ENCODE measurements around the gene DHRS9. TPM values are rescaled to one million over a fixed set of nuclear protein-coding genes. Genes with fewer than 3 reads are reported as not detected.

Gene DHRS9
- total and polyA plus RNA-seq, 2 donors (not counting 1 experiment from before 2014, with no cell fraction given) = 0.25 to 0.94 TPM

DNA sequence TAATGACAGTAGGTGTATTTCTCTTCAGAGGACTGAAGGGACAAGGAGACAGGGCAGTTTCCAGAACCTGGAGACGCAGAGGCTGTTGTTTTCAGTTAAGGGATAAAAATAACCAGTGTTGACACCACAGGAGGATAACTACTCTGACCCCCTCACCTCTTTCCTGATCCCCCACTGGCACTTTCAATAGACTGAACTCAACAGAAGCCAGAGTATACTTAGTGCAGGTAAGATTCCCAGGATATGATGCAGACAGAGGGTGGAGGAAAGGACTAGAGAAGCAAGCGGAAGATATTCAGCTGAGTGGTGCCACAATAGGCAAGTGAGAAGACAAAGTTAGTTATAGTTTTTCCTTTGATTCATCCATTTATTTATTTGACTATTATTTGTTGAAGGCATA is 19.8 kb downstream of the DHRS9 start:
- ATAC-seq (ENCODE audit: low read depth) = no peak
- TF ChIP-seq EZH2 (IDR thresholded peaks at IDR 0.05; ENCODE audit: borderline replicate concordance, insufficient read depth, low read depth, low read length, poor library complexity, severe bottlenecking) = no peak
- TF ChIP-seq, protein P1, sequence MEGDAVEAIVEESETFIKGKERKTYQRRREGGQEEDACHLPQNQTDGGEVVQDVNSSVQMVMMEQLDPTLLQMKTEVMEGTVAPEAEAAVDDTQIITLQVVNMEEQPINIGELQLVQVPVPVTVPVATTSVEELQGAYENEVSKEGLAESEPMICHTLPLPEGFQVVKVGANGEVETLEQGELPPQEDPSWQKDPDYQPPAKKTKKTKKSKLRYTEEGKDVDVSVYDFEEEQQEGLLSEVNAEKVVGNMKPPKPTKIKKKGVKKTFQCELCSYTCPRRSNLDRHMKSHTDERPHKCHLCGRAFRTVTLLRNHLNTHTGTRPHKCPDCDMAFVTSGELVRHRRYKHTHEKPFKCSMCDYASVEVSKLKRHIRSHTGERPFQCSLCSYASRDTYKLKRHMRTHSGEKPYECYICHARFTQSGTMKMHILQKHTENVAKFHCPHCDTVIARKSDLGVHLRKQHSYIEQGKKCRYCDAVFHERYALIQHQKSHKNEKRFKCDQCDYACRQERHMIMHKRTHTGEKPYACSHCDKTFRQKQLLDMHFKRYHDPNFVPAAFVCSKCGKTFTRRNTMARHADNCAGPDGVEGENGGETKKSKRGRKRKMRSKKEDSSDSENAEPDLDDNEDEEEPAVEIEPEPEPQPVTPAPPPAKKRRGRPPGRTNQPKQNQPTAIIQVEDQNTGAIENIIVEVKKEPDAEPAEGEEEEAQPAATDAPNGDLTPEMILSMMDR (IDR thresholded peaks at IDR 0.05) = no peak
- intact Hi-C loops (cut with micrococcal nuclease) = no loop called here
- ChIA-PET CTCF (no interaction called here), POLR2A (no interaction called here)
- no peaks in the 10 kb centered on the region for H3K9me3 Mint-ChIP-seq (ENCODE audit: insufficient read depth)
- H3K4me3 Mint-ChIP-seq = no peak overlapping the region
- no CpG with 5 or more reads among the region's 2 CpGs for WGBS (ENCODE audit: insufficient coverage)
- H3K4me1 Mint-ChIP-seq = peaks cover 8% of the 10 kb centered on the region
- Histone ChIP-seq H3K27me3 (replicated peaks in 1 of 4; ENCODE audit: control extremely low read depth in 1 of 4, control insufficient read depth in 3 of 4, insufficient read depth in 4 of 4, low read length in 3 of 4) (no peaks in the 10 kb centered on the region), H3K4me3 (ENCODE audit: control extremely low read depth in 1 of 5, extremely low read depth in 1 of 5, insufficient read depth in 1 of 5, low read depth in 2 of 5, low read length in 4 of 5) (no peak overlapping the region), H3K9me3 (ENCODE audit: control extremely low read depth in 1 of 3, control insufficient read depth in 2 of 3, insufficient read depth in 1 of 3, low read length in 2 of 3) (no peaks in the 10 kb centered on the region), H3K36me3 (replicated peaks in 1 of 2; ENCODE audit: control extremely low read depth in 1 of 2, control insufficient read depth in 1 of 2, extremely low read depth in 1 of 2, insufficient read depth in 2 of 2, low read length in 1 of 2) (no peaks in the 10 kb centered on the region), H3K27ac (ENCODE audit: low read length in 2 of 2) (no peak overlapping the region), H3K4me2 (replicated peaks; ENCODE audit: low read depth, low read length, poor library complexity, severe bottlenecking) (no peak overlapping the region), H3K9ac (ENCODE audit: low read length) (no peak overlapping the region), H4K20me1 (ENCODE audit: control insufficient read depth, insufficient read depth, low read length, poor library complexity, severe bottlenecking) (no peaks in the 10 kb centered on the region), H3K79me2 (ENCODE audit: control insufficient read depth, insufficient read depth, low read length) (no peaks in the 10 kb centered on the region), H3K4me1 (ENCODE audit: control insufficient read depth in 2 of 2, insufficient read depth in 2 of 2, low read length in 2 of 2) (no peaks in the 10 kb centered on the region), H2AFZ (ENCODE audit: insufficient read depth, low read depth, low read length, poor library complexity, severe bottlenecking) (no peak overlapping the region)
- no peaks in the 10 kb centered on the region for H3K27me3 Mint-ChIP-seq
- DNase-seq = no peak
- H3K27ac Mint-ChIP-seq = no peak overlapping the region

DNA sequence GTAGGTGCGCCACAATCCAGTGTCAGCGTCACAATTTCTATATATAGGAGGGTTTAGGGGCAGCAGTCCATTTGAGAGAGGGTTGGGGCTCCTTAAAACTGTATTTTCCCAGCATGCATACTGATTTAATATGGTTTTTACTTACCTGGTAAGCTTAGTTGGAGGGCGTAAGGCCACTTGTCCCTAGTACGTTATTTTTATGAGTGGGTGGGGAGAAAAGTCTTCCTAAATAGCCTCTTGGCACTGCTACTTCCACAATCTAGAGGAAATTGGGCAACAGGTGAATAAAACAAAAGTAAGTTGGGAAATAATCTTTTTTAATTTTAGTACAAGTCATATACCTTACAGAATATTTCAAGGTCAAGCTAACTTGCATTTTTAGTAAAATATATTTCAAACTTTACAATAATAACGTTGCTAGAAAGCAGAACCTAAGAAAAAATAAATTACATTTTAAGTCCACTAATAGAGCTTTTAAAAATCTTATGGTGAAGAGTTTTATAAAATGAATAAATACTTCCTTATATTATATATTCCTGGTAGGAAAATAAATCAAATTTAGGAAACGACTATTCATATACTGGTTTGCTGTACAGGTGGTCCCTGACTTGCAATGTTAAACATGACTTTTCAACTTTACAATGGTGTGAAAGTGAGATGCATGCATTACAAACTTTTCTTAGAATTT is 20.9 kb downstream of the DHRS9 start:
- WGBS (ENCODE audit: insufficient coverage) = no CpG with 5 or more reads among the region's 6 CpGs
- no peak overlapping the region for H3K27ac ChIP-seq (ENCODE audit: low read length in 2 of 2)
- H3K27me3 ChIP-seq (replicated peaks in 1 of 4; ENCODE audit: control extremely low read depth in 1 of 4, control insufficient read depth in 3 of 4, insufficient read depth in 4 of 4, low read length in 3 of 4) = no peaks in the 10 kb centered on the region
- H3K4me3 ChIP-seq (ENCODE audit: control extremely low read depth in 1 of 5, extremely low read depth in 1 of 5, insufficient read depth in 1 of 5, low read depth in 2 of 5, low read length in 4 of 5) = no peak overlapping the region
- no peaks in the 10 kb centered on the region for H3K9me3 ChIP-seq (ENCODE audit: control extremely low read depth in 1 of 3, control insufficient read depth in 2 of 3, insufficient read depth in 1 of 3, low read length in 2 of 3)
- Mint-ChIP-seq H3K27ac (no peak overlapping the region), H3K27me3 (no peaks in the 10 kb centered on the region), H3K9me3 (ENCODE audit: insufficient read depth) (no peaks in the 10 kb centered on the region), H3K4me3 (no peak overlapping the region), H3K4me1 (peaks cover 13% of the 10 kb centered on the region)
- intact Hi-C loops (cut with micrococcal nuclease) = no loop called here
- no peaks in the 10 kb centered on the region for H3K79me2 ChIP-seq (ENCODE audit: control insufficient read depth, insufficient read depth, low read length)
- TF ChIP-seq, protein P1 (IDR thresholded peaks at IDR 0.05) = no peak
- TF ChIP-seq EZH2 (IDR thresholded peaks at IDR 0.05; ENCODE audit: borderline replicate concordance, insufficient read depth, low read depth, low read length, poor library complexity, severe bottlenecking) = no peak
- no peak for ATAC-seq (ENCODE audit: low read depth)
- DNase-seq = no peak
- H3K36me3 ChIP-seq (replicated peaks in 1 of 2; ENCODE audit: control extremely low read depth in 1 of 2, control insufficient read depth in 1 of 2, extremely low read depth in 1 of 2, insufficient read depth in 2 of 2, low read length in 1 of 2) = no peaks in the 10 kb centered on the region
- no peak overlapping the region for H3K9ac ChIP-seq (ENCODE audit: low read length)
- H2AFZ ChIP-seq (ENCODE audit: insufficient read depth, low read depth, low read length, poor library complexity, severe bottlenecking) = no peak overlapping the region
- POLR2A ChIA-PET = no interaction called here
- H3K4me2 ChIP-seq (replicated peaks; ENCODE audit: low read depth, low read length, poor library complexity, severe bottlenecking) = no peak overlapping the region
- H3K4me1 ChIP-seq (ENCODE audit: control insufficient read depth in 2 of 2, insufficient read depth in 2 of 2, low read length in 2 of 2) = peaks cover 2 to 3% of the 10 kb centered on the region in 2 donors
- CTCF ChIA-PET = no interaction called here
- no peaks in the 10 kb centered on the region for H4K20me1 ChIP-seq (ENCODE audit: control insufficient read depth, insufficient read depth, low read length, poor library complexity, severe bottlenecking)

Data from B cell (primary cell).